Measurements from ENCODE around the gene NLRC5. TPM values are rescaled to one million over a fixed set of nuclear protein-coding genes. Genes with fewer than 3 reads are reported as not detected.

The NLRC5 gene
- total RNA-seq, 1 donor from 2014 or later = not detected

DNA sequence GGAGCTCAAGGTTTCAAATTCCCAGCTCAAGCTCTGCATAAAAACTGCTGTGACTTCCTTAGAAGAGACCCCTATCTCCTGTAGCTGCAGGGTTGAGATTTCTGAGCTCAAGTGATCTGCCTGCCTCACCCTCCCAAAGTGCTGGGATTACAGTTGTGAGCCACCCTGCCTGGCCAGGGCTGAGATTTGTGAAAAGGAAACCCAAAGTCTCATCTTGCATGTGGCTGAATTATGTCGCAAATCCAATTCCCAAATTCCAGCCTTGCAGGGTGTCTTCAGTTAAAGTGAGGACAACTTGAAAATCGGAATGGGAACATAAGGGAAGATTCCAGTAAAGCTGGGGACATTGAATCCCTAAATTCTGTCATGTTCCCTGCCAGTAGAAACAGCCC lies 41.8 kb upstream of the NLRC5 start:
- Mint-ChIP-seq H3K9me3 (no peaks in the 10 kb centered on the region), H3K4me3 (no peak overlapping the region), H3K36me3 (peaks cover 6% of the 10 kb centered on the region), H3K27me3 (ENCODE audit: insufficient read depth, low read depth) (peaks cover 8% of the 10 kb centered on the region), H3K4me1 (peaks cover 6% of the 10 kb centered on the region), H3K27ac (no peak overlapping the region)
- no peak for TF ChIP-seq EZH2phosphoT487 (IDR thresholded peaks at IDR 0.05)
- TF ChIP-seq, protein P1, sequence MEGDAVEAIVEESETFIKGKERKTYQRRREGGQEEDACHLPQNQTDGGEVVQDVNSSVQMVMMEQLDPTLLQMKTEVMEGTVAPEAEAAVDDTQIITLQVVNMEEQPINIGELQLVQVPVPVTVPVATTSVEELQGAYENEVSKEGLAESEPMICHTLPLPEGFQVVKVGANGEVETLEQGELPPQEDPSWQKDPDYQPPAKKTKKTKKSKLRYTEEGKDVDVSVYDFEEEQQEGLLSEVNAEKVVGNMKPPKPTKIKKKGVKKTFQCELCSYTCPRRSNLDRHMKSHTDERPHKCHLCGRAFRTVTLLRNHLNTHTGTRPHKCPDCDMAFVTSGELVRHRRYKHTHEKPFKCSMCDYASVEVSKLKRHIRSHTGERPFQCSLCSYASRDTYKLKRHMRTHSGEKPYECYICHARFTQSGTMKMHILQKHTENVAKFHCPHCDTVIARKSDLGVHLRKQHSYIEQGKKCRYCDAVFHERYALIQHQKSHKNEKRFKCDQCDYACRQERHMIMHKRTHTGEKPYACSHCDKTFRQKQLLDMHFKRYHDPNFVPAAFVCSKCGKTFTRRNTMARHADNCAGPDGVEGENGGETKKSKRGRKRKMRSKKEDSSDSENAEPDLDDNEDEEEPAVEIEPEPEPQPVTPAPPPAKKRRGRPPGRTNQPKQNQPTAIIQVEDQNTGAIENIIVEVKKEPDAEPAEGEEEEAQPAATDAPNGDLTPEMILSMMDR (IDR thresholded peaks at IDR 0.05) = no peak
- no peak for TF ChIP-seq EZH2 (IDR thresholded peaks at IDR 0.05)
- Histone ChIP-seq H3K79me2 (ENCODE audit: low read depth) (no peaks in the 10 kb centered on the region), H3K9me3 (ENCODE audit: low read depth) (no peaks in the 10 kb centered on the region), H3K36me3 (no peaks in the 10 kb centered on the region), H3K9ac (no peak overlapping the region), H2AFZ (replicated peaks) (no peak overlapping the region), H3K27me3 (no peaks in the 10 kb centered on the region), H3F3A (ENCODE audit: low read depth) (no peaks in the 10 kb centered on the region), H3K4me1 (no peaks in the 10 kb centered on the region), H3K27ac (no peak overlapping the region), H3K4me3 (no peak overlapping the region), H4K20me1 (ENCODE audit: low read depth) (no peaks in the 10 kb centered on the region), H3K4me2 (no peak overlapping the region)
- no peak for DNase-seq (ENCODE audit: low spot score)

GRCh38 chr16:56948234-56948633 lies 41.1 kb upstream of the NLRC5 start:
- Histone ChIP-seq H3K36me3 (no peaks in the 10 kb centered on the region), H3K4me2 (no peak overlapping the region), H3K27me3 (no peaks in the 10 kb centered on the region), H4K20me1 (ENCODE audit: low read depth) (no peaks in the 10 kb centered on the region), H3K27ac (no peak overlapping the region), H3F3A (ENCODE audit: low read depth) (no peaks in the 10 kb centered on the region), H3K9ac (no peak overlapping the region), H3K9me3 (ENCODE audit: low read depth) (no peaks in the 10 kb centered on the region), H3K4me1 (no peaks in the 10 kb centered on the region), H2AFZ (replicated peaks) (no peak overlapping the region), H3K79me2 (ENCODE audit: low read depth) (no peaks in the 10 kb centered on the region), H3K4me3 (no peak overlapping the region)
- H3K27me3 Mint-ChIP-seq (ENCODE audit: insufficient read depth, low read depth) = peaks cover 10% of the 10 kb centered on the region
- H3K27ac Mint-ChIP-seq = no peak overlapping the region
- TF ChIP-seq EZH2 (IDR thresholded peaks at IDR 0.05) (no peak), EZH2phosphoT487 (IDR thresholded peaks at IDR 0.05) (no peak)
- TF ChIP-seq, protein P1 (IDR thresholded peaks at IDR 0.05) = no peak
- no peak overlapping the region for H3K4me3 Mint-ChIP-seq
- no peaks in the 10 kb centered on the region for H3K36me3 Mint-ChIP-seq
- no peaks in the 10 kb centered on the region for H3K9me3 Mint-ChIP-seq
- DNase-seq (ENCODE audit: low spot score) = no peak
- H3K4me1 Mint-ChIP-seq = peaks cover 6% of the 10 kb centered on the region

GRCh38 chr16:56950051-56950450 lies 39.3 kb upstream of the NLRC5 start:
- Histone ChIP-seq H3K9me3 (ENCODE audit: low read depth) (no peaks in the 10 kb centered on the region), H2AFZ (replicated peaks) (no peak overlapping the region), H3F3A (ENCODE audit: low read depth) (no peaks in the 10 kb centered on the region), H3K79me2 (ENCODE audit: low read depth) (no peaks in the 10 kb centered on the region), H4K20me1 (ENCODE audit: low read depth) (no peaks in the 10 kb centered on the region), H3K4me1 (no peaks in the 10 kb centered on the region), H3K4me3 (no peak overlapping the region), H3K9ac (no peak overlapping the region), H3K27me3 (no peaks in the 10 kb centered on the region), H3K36me3 (no peaks in the 10 kb centered on the region), H3K4me2 (no peak overlapping the region), H3K27ac (no peak overlapping the region)
- H3K4me3 Mint-ChIP-seq = no peak overlapping the region
- no peaks in the 10 kb centered on the region for H3K36me3 Mint-ChIP-seq
- H3K9me3 Mint-ChIP-seq = no peaks in the 10 kb centered on the region
- peaks cover 6% of the 10 kb centered on the region for H3K4me1 Mint-ChIP-seq
- no peak for DNase-seq (ENCODE audit: low spot score)
- no peak overlapping the region for H3K27ac Mint-ChIP-seq
- TF ChIP-seq EZH2 (IDR thresholded peaks at IDR 0.05) (no peak), EZH2phosphoT487 (IDR thresholded peaks at IDR 0.05) (no peak)
- TF ChIP-seq, protein P1 (IDR thresholded peaks at IDR 0.05) = no peak
- peaks cover 10% of the 10 kb centered on the region for H3K27me3 Mint-ChIP-seq (ENCODE audit: insufficient read depth, low read depth)

All from neural progenitor cell (in vitro differentiated cells).